ENCODE results near the gene ALX4. TPM values are rescaled to one million over a fixed set of nuclear protein-coding genes. Genes with fewer than 3 reads are reported as not detected.

The ALX4 gene
- total RNA-seq, 1 donor from 2014 or later = not detected

GRCh38 chr11:44250421-44250820, 59.5 kb downstream of the ALX4 start:
- Mint-ChIP-seq H3K27ac (no peak overlapping the region), H3K36me3 (ENCODE audit: insufficient read depth) (peaks cover 28% of the 10 kb centered on the region), H3K27me3 (no peaks in the 10 kb centered on the region), H3K4me1 (ENCODE audit: low read depth) (peaks cover under 1% of the 10 kb centered on the region), H3K4me3 (ENCODE audit: low read depth) (no peak overlapping the region), H3K9me3 (ENCODE audit: low read depth) (peaks cover 23% of the 10 kb centered on the region)
- DNase-seq (ENCODE audit: low spot score, unreplicated experiment) = no peak
- no peak for TF ChIP-seq CTCF (IDR thresholded peaks at IDR 0.05; ENCODE audit: unreplicated experiment)

GRCh38 chr11:44248109-44248508, 61.8 kb downstream of the ALX4 start:
- H3K9me3 Mint-ChIP-seq (ENCODE audit: low read depth) = peaks cover 16% of the 10 kb centered on the region
- no peak overlapping the region for H3K4me3 Mint-ChIP-seq (ENCODE audit: low read depth)
- H3K27me3 Mint-ChIP-seq = no peaks in the 10 kb centered on the region

GRCh38 chr11:44247508-44247907, 62.4 kb downstream of the ALX4 start:
- Mint-ChIP-seq H3K4me1 (ENCODE audit: low read depth) (peaks cover 20% of the 10 kb centered on the region), H3K27ac (no peak overlapping the region), H3K4me3 (ENCODE audit: low read depth) (no peak overlapping the region), H3K36me3 (ENCODE audit: insufficient read depth) (peaks cover 25% of the 10 kb centered on the region), H3K9me3 (ENCODE audit: low read depth) (peaks cover 10% of the 10 kb centered on the region), H3K27me3 (no peaks in the 10 kb centered on the region)
- DNase-seq (ENCODE audit: low spot score, unreplicated experiment) = no peak
- no peak for TF ChIP-seq CTCF (IDR thresholded peaks at IDR 0.05; ENCODE audit: unreplicated experiment)

More at GRCh38 chr11:44248109-44248508, 61.8 kb downstream of the ALX4 start:
- no peak overlapping the region for H3K27ac Mint-ChIP-seq
- no peak for TF ChIP-seq CTCF (IDR thresholded peaks at IDR 0.05; ENCODE audit: unreplicated experiment)
- peaks cover 30% of the 10 kb centered on the region for H3K36me3 Mint-ChIP-seq (ENCODE audit: insufficient read depth)
- H3K4me1 Mint-ChIP-seq (ENCODE audit: low read depth) = peaks cover 15% of the 10 kb centered on the region
- DNase-seq (ENCODE audit: low spot score, unreplicated experiment) = no peak

GRCh38 chr11:44246726-44247125, 63.2 kb downstream of the ALX4 start:
- Mint-ChIP-seq H3K4me1 (ENCODE audit: low read depth) (peaks cover 20% of the 10 kb centered on the region), H3K36me3 (ENCODE audit: insufficient read depth) (peaks cover 20% of the 10 kb centered on the region), H3K9me3 (ENCODE audit: low read depth) (peaks cover 3% of the 10 kb centered on the region), H3K27ac (no peak overlapping the region), H3K27me3 (no peaks in the 10 kb centered on the region), H3K4me3 (ENCODE audit: low read depth) (no peak overlapping the region)
- no peak for DNase-seq (ENCODE audit: low spot score, unreplicated experiment)
- TF ChIP-seq CTCF (IDR thresholded peaks at IDR 0.05; ENCODE audit: unreplicated experiment) = no peak

- DNase-seq (ENCODE audit: low spot score, unreplicated experiment) = no peak
- Mint-ChIP-seq H3K9me3 (ENCODE audit: low read depth) (no peaks in the 10 kb centered on the region), H3K27ac (no peak overlapping the region)
Observed at GRCh38 chr11:44244639-44245310, 65.2 kb downstream of the ALX4 start.

More at GRCh38 chr11:44244639-44245310, 65.2 kb downstream of the ALX4 start:
- Mint-ChIP-seq H3K4me1 (ENCODE audit: low read depth) (peaks cover 20% of the 10 kb centered on the region), H3K4me3 (ENCODE audit: low read depth) (no peak overlapping the region), H3K27me3 (no peaks in the 10 kb centered on the region), H3K36me3 (ENCODE audit: insufficient read depth) (peaks cover 10% of the 10 kb centered on the region)
- TF ChIP-seq CTCF (IDR thresholded peaks at IDR 0.05; ENCODE audit: unreplicated experiment) = no peak
